Activated CD4-positive, alpha-beta T cell treated with anti-CD3 and anti-CD28 coated beads, Interleukin-2, amount 50 U/mL, for 16 hours (primary cell): ENCODE data around the gene PKP2.
"Not testable (repeated sequence)": the region's sequence is repeated elsewhere in the genome, so short reads cannot be mapped to it uniquely, and the experiment has no call there.

ENCODE experiments used
- DNase-seq: peaks from one replicate; pipeline ENCODE4 v3.0.0-alpha.2; 2020

PKP2 gene

GRCh38 chr12:32895688-32896431, 717 bp downstream of the PKP2 start:
- DNase-seq = no peak

- no peak for DNase-seq
Observed at GRCh38 chr12:32894566-32894965, 2.0 kb downstream of the PKP2 start.

DNA sequence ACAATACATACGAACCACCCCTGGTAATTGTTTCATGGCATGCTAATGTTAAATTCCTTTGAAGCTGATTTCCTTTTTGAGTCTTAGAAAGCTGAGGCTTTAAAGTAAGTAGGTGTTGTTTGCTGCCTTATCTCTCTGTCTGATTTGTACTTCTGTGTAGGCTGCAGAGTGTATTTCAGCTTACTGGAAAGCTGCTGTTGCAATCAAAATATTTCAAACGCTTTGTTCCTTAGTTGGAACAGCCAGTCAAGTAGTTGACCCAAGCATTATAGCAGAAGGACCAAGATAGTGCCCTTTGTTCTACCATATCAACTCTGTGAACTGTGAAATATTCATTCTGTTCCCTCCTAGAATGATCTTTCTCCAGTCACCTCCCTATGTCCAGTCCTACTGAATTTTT, 3.1 kb downstream of the PKP2 start:
- DNase-seq = no peak

- DNase-seq = no peak
Observed at GRCh38 chr12:32893043-32893442, 3.5 kb downstream of the PKP2 start.

DNA sequence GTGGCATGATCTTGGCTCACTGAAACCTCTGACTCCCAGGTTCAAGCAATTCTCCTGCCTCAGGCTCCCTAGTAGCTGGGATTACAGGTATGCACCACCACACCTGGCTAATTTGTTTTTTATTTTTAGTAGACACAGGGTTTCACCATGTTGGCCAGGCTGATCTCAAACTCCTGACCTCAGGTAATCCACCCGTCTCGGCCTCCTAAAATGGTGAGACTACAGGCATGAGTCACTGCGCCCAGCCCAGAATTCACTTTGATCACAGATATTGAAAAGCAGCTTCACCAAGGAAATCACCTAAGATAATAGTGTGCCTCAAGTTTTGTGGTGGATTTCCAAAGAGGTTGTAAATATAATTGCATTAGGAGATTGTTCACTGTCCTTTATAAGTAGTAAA, 4.2 kb downstream of the PKP2 start:
- DNase-seq = not testable (repeated sequence)

DNA sequence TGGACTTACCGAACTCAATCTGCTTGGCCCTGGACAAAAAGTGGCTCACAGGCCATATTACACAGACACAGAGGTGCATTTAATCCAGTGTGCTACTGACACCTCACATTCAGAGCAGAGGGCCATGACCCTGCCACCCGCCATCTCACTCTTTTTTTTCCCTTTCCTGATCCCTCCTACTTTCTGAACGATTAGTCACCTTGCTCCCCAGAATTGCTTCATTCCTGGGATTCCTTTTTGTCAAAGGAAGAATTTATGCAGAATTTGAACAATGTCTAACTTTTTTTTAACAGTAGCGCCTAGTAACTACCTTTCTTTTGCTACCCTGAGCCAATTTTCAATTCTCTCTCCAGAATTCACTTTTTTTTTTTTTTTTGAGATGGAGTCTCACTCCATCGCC, 4.6 kb downstream of the PKP2 start:
- no peak for DNase-seq

- no peak for DNase-seq
Observed at GRCh38 chr12:32891526-32891925, 5.1 kb downstream of the PKP2 start.

GRCh38 chr12:32889011-32889760, 7.4 kb downstream of the PKP2 start:
- DNase-seq = no peak

- no peak for DNase-seq
Observed at GRCh38 chr12:32887058-32887457, 9.5 kb downstream of the PKP2 start.

DNA sequence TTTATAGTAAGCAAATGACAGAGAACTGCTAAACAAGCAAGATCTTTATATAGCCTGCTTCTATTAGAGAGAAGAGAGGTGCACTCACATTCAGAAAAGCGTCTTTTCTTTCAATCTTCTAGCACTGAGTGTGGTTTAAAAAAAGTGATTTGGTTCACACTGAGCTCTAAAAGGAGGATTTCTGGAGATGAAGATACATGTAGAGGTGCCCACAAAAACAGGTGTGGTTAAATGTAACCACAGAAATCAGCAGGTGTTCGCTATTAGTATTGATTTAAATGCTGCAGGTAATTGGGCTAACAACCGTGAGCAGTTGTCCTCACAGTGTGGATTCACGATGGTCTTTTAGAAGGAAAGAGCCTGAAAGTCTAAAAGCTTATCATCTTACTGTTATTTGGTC, 10.7 kb downstream of the PKP2 start:
- no peak for DNase-seq

- DNase-seq = no peak
Observed at GRCh38 chr12:32884962-32885361, 11.6 kb downstream of the PKP2 start.

DNA sequence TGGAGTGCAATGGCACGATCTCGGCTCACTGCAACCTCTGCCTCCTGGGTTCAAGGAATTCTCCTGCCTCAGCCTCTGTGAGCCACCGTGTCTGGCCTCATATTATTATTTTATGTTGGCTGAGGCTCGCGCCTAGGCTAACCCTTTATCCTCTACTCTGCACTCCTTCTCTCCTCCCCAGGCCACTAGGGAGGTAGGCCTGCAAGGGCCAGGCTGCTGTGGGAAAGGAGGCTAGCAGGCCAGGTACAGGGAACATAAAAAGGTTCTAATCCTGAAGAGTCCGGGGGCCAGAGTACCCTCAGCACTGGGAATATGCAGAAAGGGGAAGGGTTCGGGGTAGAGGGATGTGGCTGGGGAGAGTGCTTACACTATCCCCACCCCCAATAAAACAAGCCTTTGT, 14.9 kb downstream of the PKP2 start:
- no peak for DNase-seq

GRCh38 chr12:32881107-32881506, 15.5 kb downstream of the PKP2 start:
- no peak for DNase-seq

GRCh38 chr12:32879066-32879465, 17.5 kb downstream of the PKP2 start:
- not testable (repeated sequence) for DNase-seq

- DNase-seq = no peak
Observed at GRCh38 chr12:32877601-32878459, 18.7 kb downstream of the PKP2 start.

DNA sequence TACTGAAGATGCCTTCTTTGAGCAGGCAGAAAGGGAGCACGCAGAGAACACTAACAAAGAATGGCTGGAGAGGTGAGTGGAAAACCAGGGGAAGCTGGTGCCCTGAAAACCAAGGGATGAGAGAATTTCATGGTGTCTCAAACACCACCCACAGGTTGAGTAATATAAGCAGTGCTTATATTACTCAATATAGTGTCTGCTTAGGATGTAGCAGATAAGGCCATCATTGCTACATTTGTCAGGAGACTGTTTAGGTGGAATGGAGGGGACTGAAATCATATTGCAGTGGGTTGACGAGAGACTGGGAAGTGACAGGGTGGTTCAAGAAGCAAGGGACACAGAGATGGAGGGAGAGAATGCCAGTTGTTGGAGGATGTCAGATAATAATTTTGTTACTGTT, 20.6 kb downstream of the PKP2 start:
- DNase-seq = no peak

GRCh38 chr12:32874975-32875374, 21.6 kb downstream of the PKP2 start:
- DNase-seq = no peak

- no peak for DNase-seq
Observed at GRCh38 chr12:32874078-32874477, 22.5 kb downstream of the PKP2 start.

- DNase-seq = not testable (repeated sequence)
Observed at GRCh38 chr12:32872416-32872815, 24.2 kb downstream of the PKP2 start.

DNA sequence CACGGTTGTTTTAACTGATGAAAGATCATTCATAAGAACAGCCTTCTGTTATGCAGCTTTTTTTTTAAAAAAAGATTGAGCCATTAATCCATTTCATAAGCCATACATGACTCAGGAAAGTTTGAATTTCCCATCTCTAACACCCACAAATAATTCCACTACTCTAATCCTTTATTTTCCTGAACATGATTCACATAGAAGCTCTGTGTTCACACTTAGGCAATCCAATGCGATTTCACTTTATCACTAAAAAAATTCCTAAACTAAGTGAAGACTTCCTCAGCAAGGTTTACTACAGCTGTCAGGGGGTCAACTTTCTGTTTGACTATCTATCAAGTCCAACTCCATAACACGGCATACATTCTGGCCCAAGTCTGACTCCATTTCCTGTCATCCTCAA, 25.9 kb downstream of the PKP2 start:
- DNase-seq = no peak

DNA sequence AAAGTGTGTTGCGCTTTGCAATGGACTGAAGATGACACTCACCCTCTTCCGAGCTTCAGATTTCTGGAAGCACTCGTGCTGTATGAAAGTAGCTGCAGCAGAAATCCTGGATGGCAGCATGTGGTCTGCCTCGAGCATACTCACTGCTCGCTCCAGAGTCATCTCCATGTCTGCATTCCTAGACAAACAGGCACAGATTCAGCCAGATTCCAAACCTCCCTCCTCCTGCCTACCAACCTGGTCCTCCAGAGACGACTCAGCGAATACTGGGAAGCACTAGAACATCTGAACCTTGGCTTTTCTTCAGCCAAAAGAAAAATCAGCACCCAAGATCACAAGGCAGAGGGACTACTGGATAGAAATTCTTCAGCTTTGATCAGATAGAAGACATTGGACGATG, 27.7 kb downstream of the PKP2 start:
- DNase-seq = no peak

GRCh38 chr12:32864731-32865130, 31.8 kb downstream of the PKP2 start:
- no peak for DNase-seq

- DNase-seq = no peak
Observed at GRCh38 chr12:32863128-32863527, 33.4 kb downstream of the PKP2 start.

DNA sequence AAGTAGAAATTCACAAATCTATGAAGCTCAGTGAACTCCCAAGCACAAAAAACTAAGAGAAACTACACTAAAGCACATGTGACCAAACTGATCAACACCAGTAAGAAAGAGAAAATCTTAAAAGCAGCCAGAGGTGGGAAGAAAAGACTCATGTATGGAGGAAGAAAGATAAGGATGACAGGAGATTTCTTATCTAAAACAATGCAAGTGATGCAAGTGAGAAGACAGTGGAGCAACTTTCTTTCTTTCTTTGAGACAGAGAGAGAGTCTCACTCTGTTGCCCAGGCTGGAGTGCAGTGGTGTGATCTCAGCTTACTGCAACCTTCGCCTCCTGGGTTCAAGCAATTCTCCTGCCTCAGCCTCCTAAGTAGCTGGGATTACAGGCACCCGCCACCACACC, 34.9 kb downstream of the PKP2 start:
- DNase-seq = not testable (repeated sequence)
